ENCODE data around the gene APIP.

The APIP gene

DNA sequence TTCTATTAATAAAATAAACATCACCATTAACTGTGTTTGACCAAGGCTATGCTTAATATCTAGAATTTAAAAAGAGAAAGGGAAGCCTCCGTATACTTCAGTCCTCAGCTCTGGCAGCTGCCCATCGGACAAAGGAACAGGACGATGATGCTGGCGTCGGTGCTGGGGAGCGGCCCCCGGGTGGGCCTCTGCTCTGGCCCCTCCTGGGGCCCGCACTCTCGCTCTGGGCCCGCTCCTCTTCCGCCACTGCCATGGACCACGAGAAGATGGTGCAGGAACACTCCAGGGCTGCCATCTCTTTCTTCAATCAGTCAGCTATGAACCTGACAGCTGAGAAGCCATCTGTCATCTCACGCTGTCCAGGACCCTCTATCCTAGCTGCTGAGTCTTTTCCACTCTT is 25.5 kb upstream of the APIP start:
- Histone ChIP-seq H3K4me3 (ENCODE audit: low read length) (no peak overlapping the region), H3K9ac (ENCODE audit: low read depth, low read length) (no peak overlapping the region), H3K27ac (ENCODE audit: low read length) (no peak overlapping the region), H3K9me3 (ENCODE audit: insufficient read depth, low read depth, low read length) (0 out of 2 replicates have a peak, but pooled peaks cover 3% of the 10 kb centered on the region), H3K4me1 (ENCODE audit: insufficient read depth, low read length) (no peaks in the 10 kb centered on the region), H3K36me3 (ENCODE audit: insufficient read depth, low read depth, low read length) (no peaks in the 10 kb centered on the region), H3K27me3 (ENCODE audit: insufficient read depth, low read length) (no peaks in the 10 kb centered on the region)

DNA sequence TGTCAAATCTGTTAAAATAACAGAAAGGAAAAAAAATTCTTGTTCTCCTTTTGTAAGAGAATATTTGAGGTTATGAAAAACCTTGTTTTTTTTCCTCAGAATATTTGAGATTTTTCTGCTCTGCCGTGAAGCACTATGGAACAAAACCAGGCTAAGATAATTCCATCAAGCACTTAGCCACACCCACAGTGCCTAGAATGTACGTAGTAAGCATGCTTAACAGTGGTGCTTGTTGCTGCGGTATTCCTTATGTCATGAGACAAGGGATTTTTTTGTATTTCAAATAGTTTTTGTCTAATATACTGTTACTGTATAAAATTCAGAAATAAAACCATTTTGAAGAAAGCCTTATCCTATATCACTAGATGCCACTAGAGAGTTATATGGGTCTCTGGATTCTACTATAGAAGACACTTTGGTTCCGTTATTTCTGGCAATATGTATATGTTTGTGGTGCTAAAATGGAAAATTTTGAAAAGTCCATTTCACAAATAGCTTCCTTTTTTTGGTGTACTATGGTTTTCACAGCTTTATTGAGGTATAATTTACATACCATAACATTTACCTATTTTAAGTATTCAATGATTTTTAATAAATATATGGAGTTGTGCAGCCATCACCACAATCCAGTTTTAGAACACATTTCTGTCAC is 24.0 kb upstream of the APIP start:
- Histone ChIP-seq H3K27me3 (ENCODE audit: insufficient read depth, low read length) (no peaks in the 10 kb centered on the region), H3K36me3 (ENCODE audit: insufficient read depth, low read depth, low read length) (0 out of 2 replicates have a peak, but pooled peaks cover 3% of the 10 kb centered on the region), H3K4me1 (ENCODE audit: insufficient read depth, low read length) (no peaks in the 10 kb centered on the region), H3K27ac (ENCODE audit: low read length) (no peak overlapping the region), H3K4me3 (ENCODE audit: low read length) (no peak overlapping the region), H3K9me3 (ENCODE audit: insufficient read depth, low read depth, low read length) (0 out of 2 replicates have a peak, but pooled peaks cover 3% of the 10 kb centered on the region), H3K9ac (ENCODE audit: low read depth, low read length) (no peak overlapping the region)

DNA sequence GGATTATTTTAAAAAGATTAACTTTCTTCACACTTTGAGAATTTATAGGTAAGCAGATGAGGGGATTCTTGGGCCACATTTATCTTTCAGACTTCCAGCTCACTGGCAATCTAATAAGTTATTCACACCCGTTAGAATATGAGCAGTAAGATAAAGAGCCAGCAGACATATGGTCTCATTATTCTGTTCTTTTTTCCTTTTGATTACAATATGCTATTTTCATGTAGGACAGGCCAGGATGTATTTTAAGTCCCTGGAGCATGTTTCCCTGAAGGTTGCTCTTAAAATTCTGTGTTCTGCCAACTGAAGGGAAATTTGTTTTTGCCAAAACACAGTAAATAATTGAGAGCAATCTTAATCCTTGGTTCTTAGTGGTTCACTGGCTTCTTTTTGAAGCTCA is 22.4 kb upstream of the APIP start:
- Histone ChIP-seq H3K9me3 (ENCODE audit: insufficient read depth, low read depth, low read length) (no peaks in the 10 kb centered on the region), H3K4me3 (ENCODE audit: low read length) (no peak overlapping the region), H3K27me3 (ENCODE audit: insufficient read depth, low read length) (no peaks in the 10 kb centered on the region), H3K9ac (ENCODE audit: low read depth, low read length) (no peak overlapping the region), H3K4me1 (ENCODE audit: insufficient read depth, low read length) (no peaks in the 10 kb centered on the region), H3K27ac (ENCODE audit: low read length) (no peak overlapping the region), H3K36me3 (ENCODE audit: insufficient read depth, low read depth, low read length) (peaks cover 7% of the 10 kb centered on the region; the same call in 1 of the 2 replicates)

DNA sequence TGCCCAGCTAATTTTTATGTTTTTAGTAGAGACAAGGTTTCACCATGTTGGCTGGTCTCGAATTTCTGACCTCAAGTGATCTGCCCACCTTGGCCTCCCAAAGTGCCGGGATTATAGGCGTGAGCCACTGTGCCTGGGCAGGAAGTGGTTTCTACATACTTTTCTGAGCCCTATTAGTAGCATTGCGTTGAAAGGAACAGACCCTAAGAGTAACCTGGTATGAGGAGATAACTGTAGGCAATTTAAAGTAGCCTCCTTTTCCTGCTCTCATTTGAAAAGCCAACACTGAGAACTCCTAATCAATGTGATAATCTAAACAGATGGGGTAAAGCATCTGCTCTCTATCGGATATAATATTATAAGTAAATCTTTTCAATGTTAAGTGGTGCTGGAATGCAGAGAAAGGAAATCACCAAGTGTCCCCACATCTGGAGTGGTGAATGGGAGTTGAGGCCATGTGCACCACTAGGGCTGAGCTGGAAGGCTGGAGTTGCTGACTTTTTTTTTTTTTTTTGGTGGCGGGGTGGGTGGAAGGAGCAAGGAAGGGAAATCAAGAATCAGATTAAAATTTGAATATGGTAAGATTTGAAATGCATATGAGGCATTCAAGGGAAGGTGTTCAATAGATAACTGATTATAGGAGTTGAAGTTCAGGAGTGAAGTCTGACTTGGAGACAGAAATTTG is 20.9 kb upstream of the APIP start:
- Histone ChIP-seq H3K9ac (ENCODE audit: low read depth, low read length) (no peak overlapping the region), H3K9me3 (ENCODE audit: insufficient read depth, low read depth, low read length) (no peaks in the 10 kb centered on the region), H3K4me1 (ENCODE audit: insufficient read depth, low read length) (no peaks in the 10 kb centered on the region), H3K27me3 (ENCODE audit: insufficient read depth, low read length) (no peaks in the 10 kb centered on the region), H3K36me3 (ENCODE audit: insufficient read depth, low read depth, low read length) (peaks cover 22% of the 10 kb centered on the region), H3K27ac (ENCODE audit: low read length) (no peak overlapping the region), H3K4me3 (ENCODE audit: low read length) (no peak overlapping the region)

DNA sequence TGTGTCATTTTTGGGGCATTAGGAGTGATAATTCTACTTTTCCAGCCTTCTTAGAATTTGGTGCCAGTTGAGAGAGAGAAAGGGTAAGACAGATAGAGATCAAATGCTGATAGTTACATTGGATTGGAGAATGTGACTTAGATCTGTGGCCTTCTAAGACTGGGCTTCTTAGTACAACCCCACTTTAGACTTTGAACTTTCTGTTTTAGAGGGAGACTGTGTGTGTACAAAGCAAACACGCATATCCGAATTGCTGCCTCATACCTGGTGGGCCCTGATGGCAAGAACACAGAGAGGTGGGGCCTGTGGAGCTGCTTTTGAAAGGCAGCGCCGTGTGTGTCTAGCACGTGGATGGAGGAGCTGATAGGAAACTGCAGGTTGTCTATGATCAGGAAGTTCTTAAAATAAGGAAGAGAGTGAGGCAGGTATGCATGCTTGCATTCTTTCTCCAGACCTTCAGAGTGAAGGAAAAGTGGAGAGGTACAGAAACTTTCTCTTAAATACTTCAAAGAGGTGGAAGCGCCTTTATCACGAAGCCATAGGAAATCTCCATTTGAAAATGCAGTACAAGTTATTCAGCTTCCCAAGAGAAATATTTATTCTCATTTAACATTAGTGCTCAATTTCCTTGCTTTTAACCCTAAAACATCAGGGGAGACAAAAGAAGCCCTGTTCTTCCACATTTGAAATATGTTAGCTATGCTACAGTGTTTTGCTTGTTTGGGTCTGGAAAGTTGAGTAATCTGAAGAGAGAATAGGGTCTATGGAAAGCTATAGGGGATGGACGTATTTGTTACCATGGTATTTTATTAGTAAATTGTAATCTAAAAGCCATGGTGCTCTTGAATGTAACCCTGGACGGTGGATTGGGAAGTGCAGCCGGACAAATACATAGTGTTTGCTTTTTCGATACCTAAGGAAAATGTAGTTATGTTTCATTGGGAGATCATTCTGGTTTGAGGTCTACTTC is 13.9 kb upstream of the APIP start:
- H3K27ac ChIP-seq (ENCODE audit: low read length): no peak overlapping the region

DNA sequence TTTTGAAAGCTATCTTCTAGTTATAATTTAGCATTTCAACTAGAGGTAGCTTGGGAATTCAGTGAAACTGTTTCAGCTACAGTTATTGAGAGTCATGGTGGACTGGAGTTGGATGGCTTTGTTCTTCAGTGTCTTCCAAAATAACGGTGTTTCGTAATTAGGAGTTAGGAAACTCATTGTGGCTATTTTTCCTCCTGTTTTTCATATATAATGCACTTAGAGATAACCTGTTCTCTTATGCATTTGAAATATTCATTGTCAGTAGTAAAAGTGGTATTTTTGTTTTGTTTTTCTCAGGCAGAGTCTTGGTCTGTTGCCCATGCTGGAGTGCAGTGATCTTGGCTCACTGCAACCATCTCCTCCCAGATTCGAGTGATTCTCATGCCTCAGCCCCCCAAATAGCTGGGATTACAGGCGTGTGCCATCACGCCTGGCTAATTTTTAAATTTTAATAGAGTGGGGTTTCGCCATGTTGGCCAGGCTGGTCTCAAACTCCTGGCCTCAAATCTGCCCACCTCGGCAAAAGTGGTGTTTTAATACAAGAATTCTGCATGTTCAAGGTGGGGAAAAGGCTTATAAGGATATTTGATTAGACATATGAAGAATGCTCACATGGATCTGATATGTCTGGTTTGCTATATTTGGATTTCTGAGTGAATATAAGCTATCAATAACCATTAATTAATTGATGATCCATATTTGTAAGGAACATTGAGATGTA is 12.9 kb upstream of the APIP start:
- Histone ChIP-seq H3K27ac (ENCODE audit: low read length) (no peak overlapping the region), H3K4me3 (ENCODE audit: low read length) (no peak overlapping the region), H3K4me1 (ENCODE audit: insufficient read depth, low read length) (peaks cover 15% of the 10 kb centered on the region), H3K9me3 (ENCODE audit: insufficient read depth, low read depth, low read length) (no peaks in the 10 kb centered on the region), H3K36me3 (ENCODE audit: insufficient read depth, low read depth, low read length) (peaks cover 21% of the 10 kb centered on the region), H3K27me3 (ENCODE audit: insufficient read depth, low read length) (no peaks in the 10 kb centered on the region), H3K9ac (ENCODE audit: low read depth, low read length) (no peak overlapping the region)

More for the DNA sequence above, 13.9 kb upstream of the APIP start:
- H3K4me3 ChIP-seq (ENCODE audit: low read length): no peak overlapping the region
- H3K4me1 ChIP-seq (ENCODE audit: insufficient read depth, low read length): peaks cover 15% of the 10 kb centered on the region
- H3K9ac ChIP-seq (ENCODE audit: low read depth, low read length): 0 out of 2 replicates have a peak overlapping the region, but pooled peaks have one; percentile 10
- H3K27me3 ChIP-seq (ENCODE audit: insufficient read depth, low read length): no peaks in the 10 kb centered on the region
- H3K9me3 ChIP-seq (ENCODE audit: insufficient read depth, low read depth, low read length): no peaks in the 10 kb centered on the region
- peaks cover 22% of the 10 kb centered on the region for H3K36me3 ChIP-seq (ENCODE audit: insufficient read depth, low read depth, low read length)

DNA sequence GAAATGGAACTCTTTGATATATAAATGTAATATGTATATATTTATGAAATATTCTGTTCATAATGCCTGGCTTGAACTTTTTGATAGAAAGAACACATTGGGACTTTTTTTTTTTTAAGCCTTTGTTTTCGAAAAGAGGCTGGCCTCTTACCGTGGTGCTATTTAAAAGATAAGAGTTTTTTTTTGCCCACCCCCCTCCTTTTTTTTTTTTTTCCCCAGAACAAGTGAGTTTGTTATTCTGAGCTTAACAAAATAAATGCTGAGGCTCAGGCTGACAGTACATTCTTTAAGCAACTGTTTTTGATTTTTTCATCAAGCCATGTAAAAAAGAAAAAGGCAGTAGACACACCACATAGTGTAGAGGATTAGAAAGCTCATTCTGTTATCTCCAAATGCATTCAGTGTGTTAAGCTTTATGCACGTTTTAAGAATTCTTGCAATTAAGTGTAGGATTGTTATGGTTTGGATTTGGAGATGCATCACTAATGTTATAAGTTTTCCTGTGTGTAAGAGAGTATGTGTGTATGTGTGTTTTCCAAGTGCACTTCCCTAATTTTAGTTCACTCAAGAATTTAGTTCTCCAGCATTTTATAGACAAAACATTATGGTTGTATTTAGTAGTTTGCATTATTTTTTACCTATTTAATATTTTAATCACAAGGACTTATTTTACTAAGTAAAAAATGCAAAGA is 12.2 kb upstream of the APIP start:
- Histone ChIP-seq H3K36me3 (ENCODE audit: insufficient read depth, low read depth, low read length) (peaks cover 16% of the 10 kb centered on the region), H3K27ac (ENCODE audit: low read length) (no peak overlapping the region), H3K27me3 (ENCODE audit: insufficient read depth, low read length) (no peaks in the 10 kb centered on the region), H3K9ac (ENCODE audit: low read depth, low read length) (no peak overlapping the region), H3K9me3 (ENCODE audit: insufficient read depth, low read depth, low read length) (no peaks in the 10 kb centered on the region), H3K4me3 (ENCODE audit: low read length) (no peak overlapping the region), H3K4me1 (ENCODE audit: insufficient read depth, low read length) (peaks cover 15% of the 10 kb centered on the region)

DNA sequence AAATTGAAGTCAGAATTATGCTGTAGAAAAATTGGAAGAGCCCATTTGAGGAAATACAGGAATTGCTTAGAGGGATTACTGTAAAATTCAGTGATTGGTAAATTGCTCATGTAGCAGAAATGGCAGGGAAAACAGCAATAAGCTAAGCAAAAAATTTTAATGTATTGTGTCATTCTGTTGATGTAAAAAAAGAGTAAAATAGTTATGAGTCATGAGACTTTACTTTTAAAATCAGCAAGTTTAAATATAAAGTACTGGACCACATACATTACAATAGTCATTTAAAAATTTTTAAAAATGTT is 10.6 kb upstream of the APIP start:
- Histone ChIP-seq H3K9me3 (ENCODE audit: insufficient read depth, low read depth, low read length) (no peaks in the 10 kb centered on the region), H3K27ac (ENCODE audit: low read length) (no peak overlapping the region), H3K9ac (ENCODE audit: low read depth, low read length) (no peak overlapping the region), H3K36me3 (ENCODE audit: insufficient read depth, low read depth, low read length) (no peaks in the 10 kb centered on the region), H3K27me3 (ENCODE audit: insufficient read depth, low read length) (no peaks in the 10 kb centered on the region), H3K4me1 (ENCODE audit: insufficient read depth, low read length) (peaks cover 15% of the 10 kb centered on the region), H3K4me3 (ENCODE audit: low read length) (no peak overlapping the region)

DNA sequence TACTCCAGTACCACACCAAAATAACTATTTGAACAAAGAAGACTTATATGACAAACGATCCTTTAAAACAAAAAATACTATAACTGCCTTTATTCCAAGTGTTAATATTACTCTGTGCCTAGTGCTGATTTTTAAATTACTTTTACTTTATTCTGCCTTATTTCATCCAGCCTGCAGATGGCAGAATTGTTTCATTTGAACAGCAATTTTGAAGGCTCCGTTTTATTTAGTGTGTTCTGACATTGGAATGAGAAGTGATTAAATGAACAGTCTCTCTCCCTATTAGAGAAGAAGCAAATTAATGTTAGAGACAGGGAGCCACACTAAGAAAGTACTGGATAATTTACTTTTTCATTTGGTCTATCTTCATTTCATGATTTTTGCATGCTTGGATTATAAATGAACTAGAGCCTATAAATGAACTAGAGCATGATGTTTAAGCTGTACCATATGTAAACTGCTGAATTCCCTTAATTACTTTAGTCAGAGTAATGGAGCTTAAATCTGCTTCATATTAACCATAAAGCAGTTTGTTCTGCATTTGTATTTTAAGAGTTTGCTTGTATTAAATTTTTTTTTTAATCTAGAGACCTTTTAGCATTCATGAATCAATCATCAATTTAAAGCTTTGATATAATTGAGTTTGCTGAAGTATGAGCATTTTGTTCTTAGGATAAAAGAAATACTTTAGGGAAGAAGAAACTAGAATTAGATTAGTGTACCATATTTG is 10.1 kb upstream of the APIP start:
- no peaks in the 10 kb centered on the region for H3K9me3 ChIP-seq (ENCODE audit: insufficient read depth, low read depth, low read length)
- no peak overlapping the region for H3K9ac ChIP-seq (ENCODE audit: low read depth, low read length)
- H3K4me1 ChIP-seq (ENCODE audit: insufficient read depth, low read length): peaks cover 15% of the 10 kb centered on the region
- no peaks in the 10 kb centered on the region for H3K27me3 ChIP-seq (ENCODE audit: insufficient read depth, low read length)
- H3K27ac ChIP-seq (ENCODE audit: low read length): no peak overlapping the region
- H3K4me3 ChIP-seq (ENCODE audit: low read length): no peak overlapping the region
- no peaks in the 10 kb centered on the region for H3K36me3 ChIP-seq (ENCODE audit: insufficient read depth, low read depth, low read length)

DNA sequence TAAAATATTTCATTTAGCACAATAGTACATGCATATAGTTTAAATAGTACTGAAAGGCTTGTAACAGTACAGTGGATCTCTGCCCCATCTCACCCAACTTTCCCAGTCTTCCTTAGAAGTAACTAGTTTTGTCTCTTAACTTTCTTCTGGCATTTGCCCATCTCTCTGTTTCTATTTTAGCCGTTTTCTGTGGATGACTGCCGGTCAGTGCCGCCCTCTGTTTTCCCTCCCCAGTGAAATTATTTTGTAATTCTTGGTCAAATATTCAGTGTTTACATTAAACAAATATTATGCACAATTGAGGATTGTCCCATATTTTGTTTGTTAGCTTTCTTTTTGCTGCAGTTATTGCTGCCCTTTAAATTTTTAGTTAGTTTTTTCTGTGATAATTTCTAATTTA is 8.5 kb upstream of the APIP start:
- Histone ChIP-seq H3K27me3 (ENCODE audit: insufficient read depth, low read length) (no peaks in the 10 kb centered on the region), H3K9ac (ENCODE audit: low read depth, low read length) (no peak overlapping the region), H3K27ac (ENCODE audit: low read length) (no peak overlapping the region), H3K36me3 (ENCODE audit: insufficient read depth, low read depth, low read length) (peaks cover 14% of the 10 kb centered on the region; the same call in 1 of the 2 replicates), H3K4me3 (ENCODE audit: low read length) (no peak overlapping the region), H3K4me1 (ENCODE audit: insufficient read depth, low read length) (peaks cover 6% of the 10 kb centered on the region; the same call in 1 of the 2 replicates), H3K9me3 (ENCODE audit: insufficient read depth, low read depth, low read length) (no peaks in the 10 kb centered on the region)
